C4-2B (cell line): ENCODE results near the gene EMD.
A peak's percentile ranks its signal among the peaks of the same experiment; 100 is the strongest.

ENCODE experiments used
- H3K27ac ChIP-seq: fragments of 450-650 bp; 2 replicates; pipeline ENCODE4 v1.5.1; 2017
- ZFX ChIP-seq: fragments of 450-650 bp; IDR thresholded peaks from 2 replicates; pipeline ENCODE4 v1.6.1; 2017
- TF ChIP-seq, protein P1 (sequence below): fragments of 450-650 bp; conservative IDR thresholded peaks from 2 replicates; pipeline ENCODE4 v1.5.1; 2017; ENCODE audit warnings: mild to moderate bottlenecking

EMD gene

DNA sequence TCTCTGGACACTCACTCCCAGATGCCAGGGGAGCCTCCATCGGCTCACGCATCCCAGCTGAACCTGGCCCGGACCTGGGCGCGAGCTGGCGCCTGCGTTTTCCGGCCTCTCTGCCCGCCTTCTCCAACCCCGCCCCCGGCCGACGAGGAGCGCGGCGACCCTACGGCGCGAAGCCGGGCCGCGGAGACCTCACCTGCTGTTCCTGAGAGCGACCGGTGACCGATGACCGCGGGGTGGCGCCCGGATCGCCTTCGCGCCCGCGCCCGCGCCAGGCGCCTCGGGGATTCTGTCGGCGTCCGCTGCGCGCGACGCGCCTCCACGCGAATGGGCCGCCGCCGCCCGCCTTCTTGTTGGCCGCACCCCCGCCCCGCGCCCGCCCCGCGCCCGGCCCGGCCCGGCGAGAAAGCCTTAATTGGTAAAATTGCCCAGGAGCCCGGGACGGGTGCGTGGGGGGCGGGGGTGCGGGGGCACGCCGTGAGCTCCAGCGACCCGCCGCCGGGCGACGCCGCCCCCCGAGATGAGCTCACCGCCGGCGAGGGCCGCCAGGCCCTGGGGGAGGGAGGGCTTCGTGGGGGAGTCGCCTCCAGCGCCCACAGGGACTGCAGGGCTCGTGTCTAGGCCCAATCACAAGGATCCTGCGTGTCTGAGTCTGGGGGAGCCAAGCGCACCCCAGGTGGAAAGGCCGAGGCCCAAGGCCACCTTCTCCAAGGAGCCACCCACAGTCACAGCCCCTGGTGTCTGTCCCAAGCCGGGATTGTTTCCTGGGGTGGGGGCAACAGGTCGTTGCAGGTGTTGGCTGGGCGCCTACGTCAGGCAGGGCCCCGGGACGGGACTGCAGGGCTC is 4.6 kb upstream of the EMD start, which contains the start of gene FLNA:
Gene FLNA (minus strand): TSS at position 322 of the 843 bp plus-strand sequence. CDS start 3,389 bp downstream, outside the sequence.
- TF ChIP-seq ZFX = peak; percentile 31; the same call in 1 of the 2 replicates
- TF ChIP-seq, protein P1, sequence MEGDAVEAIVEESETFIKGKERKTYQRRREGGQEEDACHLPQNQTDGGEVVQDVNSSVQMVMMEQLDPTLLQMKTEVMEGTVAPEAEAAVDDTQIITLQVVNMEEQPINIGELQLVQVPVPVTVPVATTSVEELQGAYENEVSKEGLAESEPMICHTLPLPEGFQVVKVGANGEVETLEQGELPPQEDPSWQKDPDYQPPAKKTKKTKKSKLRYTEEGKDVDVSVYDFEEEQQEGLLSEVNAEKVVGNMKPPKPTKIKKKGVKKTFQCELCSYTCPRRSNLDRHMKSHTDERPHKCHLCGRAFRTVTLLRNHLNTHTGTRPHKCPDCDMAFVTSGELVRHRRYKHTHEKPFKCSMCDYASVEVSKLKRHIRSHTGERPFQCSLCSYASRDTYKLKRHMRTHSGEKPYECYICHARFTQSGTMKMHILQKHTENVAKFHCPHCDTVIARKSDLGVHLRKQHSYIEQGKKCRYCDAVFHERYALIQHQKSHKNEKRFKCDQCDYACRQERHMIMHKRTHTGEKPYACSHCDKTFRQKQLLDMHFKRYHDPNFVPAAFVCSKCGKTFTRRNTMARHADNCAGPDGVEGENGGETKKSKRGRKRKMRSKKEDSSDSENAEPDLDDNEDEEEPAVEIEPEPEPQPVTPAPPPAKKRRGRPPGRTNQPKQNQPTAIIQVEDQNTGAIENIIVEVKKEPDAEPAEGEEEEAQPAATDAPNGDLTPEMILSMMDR = no peak
- H3K27ac ChIP-seq = peak within 1 kb of the TSS; percentile 94

DNA sequence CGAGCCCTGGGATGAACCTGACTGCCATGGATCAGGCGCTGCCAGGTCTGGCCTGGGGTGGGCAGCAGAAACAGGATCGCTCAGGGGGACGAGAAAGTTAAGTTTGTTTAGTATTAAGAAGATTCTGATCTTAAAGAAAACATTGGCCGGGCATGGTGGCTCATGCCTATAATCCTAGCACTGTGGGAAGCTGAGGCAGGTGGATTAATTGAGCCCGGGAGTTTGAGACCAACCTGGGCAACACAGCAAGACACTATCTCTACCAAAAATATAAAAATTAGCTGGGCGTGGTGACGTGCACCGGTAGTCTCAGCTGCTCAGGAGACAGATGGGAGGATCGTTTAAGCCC is 4.0 kb upstream of the EMD start:
- H3K27ac ChIP-seq = peak overlapping the region; percentile 94
- TF ChIP-seq, protein P1 = no peak
- TF ChIP-seq ZFX = no peak

DNA sequence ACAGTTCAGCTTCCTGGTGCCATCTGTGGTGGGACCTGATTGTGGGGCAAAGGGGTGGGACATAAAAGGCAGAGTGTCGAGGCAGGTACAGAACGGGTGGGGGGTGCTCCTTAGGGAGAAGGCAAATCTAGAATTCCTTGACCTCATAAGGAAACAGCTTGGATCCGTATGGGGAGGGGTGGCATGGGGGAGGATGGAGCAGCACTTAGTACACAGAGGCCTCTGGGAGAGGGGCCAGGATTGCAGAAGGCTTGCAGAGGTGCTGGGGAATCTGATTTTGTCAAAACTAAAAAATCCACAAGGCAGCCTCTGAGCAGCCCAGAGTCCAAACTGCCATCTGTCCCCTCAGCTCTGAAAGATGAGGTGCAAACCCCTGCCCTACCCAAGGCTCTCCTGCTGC is 2.3 kb upstream of the EMD start:
- TF ChIP-seq ZFX = no peak
- TF ChIP-seq, protein P1 = no peak
- peak overlapping the region; percentile 92 for H3K27ac ChIP-seq

DNA sequence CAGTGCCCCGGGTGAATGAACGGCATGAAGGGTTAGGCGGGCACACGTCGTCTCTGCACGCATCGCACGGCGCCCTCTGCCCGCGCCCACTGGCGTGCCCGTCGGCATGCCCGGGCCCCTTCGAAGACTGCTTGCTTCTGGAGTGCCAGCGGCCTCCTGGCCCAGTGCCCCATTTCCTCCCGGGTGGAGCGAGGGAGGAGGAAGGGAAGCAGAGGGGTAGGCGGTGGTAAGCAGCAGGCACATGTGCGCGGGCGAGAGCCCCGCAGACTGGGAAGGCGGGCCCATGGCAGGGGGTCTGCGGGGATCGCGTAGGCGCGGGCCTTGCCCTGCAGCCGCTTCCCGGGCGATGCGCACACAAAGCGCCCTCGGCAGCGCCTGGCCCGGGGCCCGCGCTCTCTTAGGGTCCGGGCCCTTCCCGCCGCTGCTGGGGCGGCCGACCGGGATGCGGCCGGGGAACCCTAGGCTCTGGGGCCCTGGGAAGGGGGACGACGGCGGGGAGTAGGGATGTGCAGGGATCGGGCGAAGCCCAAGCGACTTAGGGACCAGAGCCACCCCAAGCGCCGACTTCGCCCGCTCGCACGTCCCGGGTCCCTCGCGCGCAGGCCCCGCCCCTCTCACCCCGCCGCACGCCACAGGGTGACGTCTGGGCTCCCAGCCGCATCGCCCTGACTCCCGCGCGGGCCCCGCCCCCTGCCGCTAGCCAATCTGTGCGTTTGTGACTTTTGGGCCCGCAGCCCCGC is 866 bp upstream of the EMD start:
- TF ChIP-seq ZFX = peak; percentile 45
- TF ChIP-seq, protein P1 = no peak

DNA sequence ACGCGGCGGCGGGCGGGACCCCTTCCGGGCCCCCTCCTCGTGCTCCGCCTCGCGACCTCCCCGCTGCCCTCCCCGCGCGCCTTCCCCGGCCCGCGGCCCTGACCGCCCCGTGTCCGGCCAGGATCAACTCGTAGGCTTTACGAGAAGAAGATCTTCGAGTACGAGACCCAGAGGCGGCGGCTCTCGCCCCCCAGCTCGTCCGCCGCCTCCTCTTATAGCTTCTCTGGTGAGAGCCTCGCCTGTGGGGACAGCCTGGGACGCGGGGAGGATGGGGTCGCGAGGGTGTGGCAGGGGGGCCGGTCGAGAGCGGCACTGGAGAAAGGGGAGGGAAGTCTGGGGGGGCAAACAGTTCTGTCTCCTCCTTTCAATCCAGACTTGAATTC is 465 bp downstream of the EMD start:
- no peak for TF ChIP-seq ZFX
- TF ChIP-seq, protein P1 = no peak
- peak overlapping the region; percentile 92 for H3K27ac ChIP-seq

More for the DNA sequence above, 866 bp upstream of the EMD start:
- peak overlapping the region; percentile 92 for H3K27ac ChIP-seq

DNA sequence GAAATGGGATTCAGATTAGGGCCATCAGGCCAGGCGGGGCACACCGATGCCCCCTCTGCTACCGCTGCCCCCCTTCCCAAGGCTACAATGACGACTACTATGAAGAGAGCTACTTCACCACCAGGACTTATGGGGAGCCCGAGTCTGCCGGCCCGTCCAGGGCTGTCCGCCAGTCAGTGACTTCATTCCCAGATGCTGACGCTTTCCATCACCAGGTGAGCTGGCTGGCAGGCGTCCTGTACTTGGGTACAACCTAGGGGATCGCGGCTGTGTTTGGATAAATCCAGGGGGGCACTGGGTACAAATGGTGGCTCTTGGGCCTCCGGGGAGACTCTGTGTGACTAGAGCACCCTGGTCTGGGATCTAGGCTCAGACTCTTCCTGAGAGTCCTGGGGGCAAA is 1.1 kb downstream of the EMD start:
- H3K27ac ChIP-seq = peak overlapping the region; percentile 92

DNA sequence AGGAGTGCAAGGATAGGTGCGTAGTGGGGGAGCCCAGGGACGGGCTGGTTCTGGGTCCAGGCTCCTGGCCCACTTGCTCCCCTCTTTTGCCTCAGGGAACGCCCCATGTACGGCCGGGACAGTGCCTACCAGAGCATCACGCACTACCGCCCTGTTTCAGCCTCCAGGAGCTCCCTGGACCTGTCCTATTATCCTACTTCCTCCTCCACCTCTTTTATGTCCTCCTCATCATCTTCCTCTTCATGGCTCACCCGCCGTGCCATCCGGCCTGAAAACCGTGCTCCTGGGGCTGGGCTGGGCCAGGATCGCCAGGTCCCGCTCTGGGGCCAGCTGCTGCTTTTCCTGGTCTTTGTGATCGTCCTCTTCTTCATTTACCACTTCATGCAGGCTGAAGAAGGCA is 1.7 kb downstream of the EMD start:
- peak overlapping the region; percentile 92 for H3K27ac ChIP-seq

More for the DNA sequence above, 1.1 kb downstream of the EMD start:
- TF ChIP-seq ZFX = no peak
- TF ChIP-seq, protein P1 = no peak

More for the DNA sequence above, 1.7 kb downstream of the EMD start:
- TF ChIP-seq ZFX = no peak
- TF ChIP-seq, protein P1 = no peak
